Activated naive CD8-positive, alpha-beta T cell treated with anti-CD3 and anti-CD28 coated beads for 36 hours (primary cell): ENCODE data around the gene PLB1. TPM values are rescaled to one million over a fixed set of nuclear protein-coding genes. Genes with fewer than 3 reads are reported as not detected.
A peak's percentile ranks its signal among the peaks of the same experiment; 100 is the strongest.

Experiments
- DNase-seq: peaks from one replicate; pipeline ENCODE4 v3.0.0; 2021
- H3K27ac Mint-ChIP-seq: one replicate; pipeline ENCODE4 v1.8.0; 2022; ENCODE audit warnings: mild to moderate bottlenecking, moderate library complexity, mixed read lengths
- H3K27me3 Mint-ChIP-seq: one replicate; pipeline ENCODE4 v1.8.0; 2022; ENCODE audit warnings: mild to moderate bottlenecking, mixed read lengths
- H3K36me3 Mint-ChIP-seq: one replicate; pipeline ENCODE4 v1.8.0; 2021; ENCODE audit warnings: mild to moderate bottlenecking, mixed read lengths
- H3K4me1 Mint-ChIP-seq: one replicate; pipeline ENCODE4 v1.8.0; 2021; ENCODE audit warnings: mixed read lengths
- H3K4me3 Mint-ChIP-seq: one replicate; pipeline ENCODE4 v1.8.0; 2022; ENCODE audit warnings: mild to moderate bottlenecking, moderate library complexity, mixed read lengths
- H3K9me3 Mint-ChIP-seq: one replicate; pipeline ENCODE4 v1.8.0; 2022; ENCODE audit warnings: mixed read lengths
- total RNA-seq, 2 experiments: library from RNA; stranded (reverse); gene quantifications; one replicate each; pipeline ENCODE4 v1.2.3, GENCODE V29; 2021

The PLB1 gene
- total RNA-seq, 2 experiments from 2014 or later: 0.99 to 1.4 TPM

DNA sequence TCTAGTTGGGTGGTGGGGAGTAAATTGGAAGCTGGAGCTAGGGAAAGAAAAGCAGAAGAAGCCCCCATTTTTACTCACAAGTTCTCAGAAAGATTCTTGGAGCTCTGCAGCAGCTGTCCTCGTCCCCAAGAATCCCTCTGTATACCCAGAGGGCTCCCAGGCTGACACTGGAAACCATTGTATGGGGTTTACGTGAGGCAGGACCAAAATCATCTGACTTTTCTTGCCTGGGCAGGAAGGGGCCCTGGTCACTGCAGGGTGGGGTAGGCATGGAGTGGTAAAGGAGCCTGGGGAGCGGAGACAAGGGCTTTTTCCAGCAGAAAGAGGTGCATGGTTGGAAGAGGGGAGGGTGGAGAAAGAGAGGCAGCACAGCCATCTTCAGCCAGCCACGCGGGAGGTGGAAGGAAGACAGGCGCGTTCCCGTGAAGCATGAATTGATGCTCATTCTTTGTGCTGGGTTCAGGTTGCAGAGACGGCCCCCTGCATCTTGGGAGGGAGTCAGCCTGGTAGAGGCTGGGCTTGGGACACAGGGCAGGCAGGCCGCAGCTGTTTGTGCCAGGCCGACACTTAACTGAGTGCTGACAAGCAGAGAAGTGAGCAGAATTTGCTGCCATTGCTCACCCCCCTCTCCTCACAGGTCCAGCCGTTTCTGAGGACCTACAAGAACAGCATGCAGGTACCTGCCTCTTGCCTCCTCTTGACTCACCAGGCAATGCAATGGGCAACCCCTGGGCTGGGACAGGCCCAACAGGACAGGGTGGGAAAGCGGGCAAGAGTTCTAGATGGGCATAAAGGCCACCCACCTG, 94.8 kb downstream of the PLB1 start:
- no peak overlapping the region for H3K4me3 Mint-ChIP-seq
- no peak for DNase-seq
- no peak overlapping the region for H3K27ac Mint-ChIP-seq
- H3K36me3 Mint-ChIP-seq: no peaks in the 10 kb centered on the region
- H3K9me3 Mint-ChIP-seq: no peaks in the 10 kb centered on the region
- H3K27me3 Mint-ChIP-seq: peaks cover 4% of the 10 kb centered on the region
- peaks cover 41% of the 10 kb centered on the region for H3K4me1 Mint-ChIP-seq

DNA sequence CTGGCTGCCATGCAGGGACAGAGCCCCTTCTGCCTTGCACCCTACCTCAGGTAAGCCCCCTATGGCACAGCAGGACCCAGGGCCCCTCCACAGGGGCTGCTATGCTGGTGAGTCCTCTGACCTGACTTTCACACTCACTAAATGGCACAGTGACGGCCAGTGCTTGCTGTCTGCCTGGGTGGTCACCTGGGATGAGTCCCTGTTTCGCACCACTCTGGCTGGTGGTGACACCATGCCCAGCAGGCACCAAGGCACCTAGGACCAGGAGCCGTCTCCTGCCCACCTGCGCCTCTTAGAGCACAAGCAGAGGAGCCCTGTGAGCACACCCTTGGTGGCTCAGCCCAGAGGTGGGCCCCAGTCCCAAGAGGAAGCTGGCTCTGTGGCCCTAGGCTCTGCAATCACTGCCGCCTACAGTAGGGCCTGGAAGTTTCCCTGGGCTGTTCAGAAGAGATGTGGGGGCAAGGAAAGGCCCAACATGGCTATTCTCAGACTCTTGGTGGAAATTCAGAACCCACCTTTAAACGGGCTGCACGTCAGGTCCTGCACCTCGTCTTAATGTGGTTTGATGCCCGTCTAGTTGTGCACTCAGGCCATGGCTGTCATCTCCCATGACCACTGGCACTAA, 96.0 kb downstream of the PLB1 start:
- Mint-ChIP-seq H3K9me3 (no peaks in the 10 kb centered on the region), H3K36me3 (no peaks in the 10 kb centered on the region), H3K4me3 (no peak overlapping the region), H3K27ac (no peak overlapping the region), H3K27me3 (peaks cover 4% of the 10 kb centered on the region), H3K4me1 (peaks cover 34% of the 10 kb centered on the region)
- no peak for DNase-seq

DNA sequence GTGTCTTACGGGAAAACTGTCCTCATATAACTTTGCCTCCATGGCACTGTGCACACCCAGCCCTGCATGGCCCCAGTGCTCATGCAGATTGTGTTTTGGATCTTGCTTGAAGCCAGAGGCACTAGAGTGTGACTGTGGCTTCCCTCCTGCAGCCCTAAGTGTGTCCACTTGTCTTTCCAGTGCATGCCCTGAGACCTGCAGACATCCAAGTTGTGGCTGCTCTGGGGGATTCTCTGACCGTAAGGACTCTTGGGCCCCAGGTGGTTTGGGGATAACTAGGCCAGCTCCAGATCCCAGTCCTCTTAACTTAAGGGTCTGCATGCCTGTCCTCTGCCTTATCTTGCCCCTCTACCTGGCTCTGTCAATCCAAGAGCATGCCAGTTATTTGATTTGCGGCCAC, 96.6 kb downstream of the PLB1 start:
- no peaks in the 10 kb centered on the region for H3K36me3 Mint-ChIP-seq
- peaks cover 27% of the 10 kb centered on the region for H3K4me1 Mint-ChIP-seq
- H3K4me3 Mint-ChIP-seq: no peak overlapping the region
- H3K27ac Mint-ChIP-seq: no peak overlapping the region
- peaks cover 4% of the 10 kb centered on the region for H3K27me3 Mint-ChIP-seq
- DNase-seq: no peak
- no peaks in the 10 kb centered on the region for H3K9me3 Mint-ChIP-seq

GRCh38 chr2:28593160-28593755, 97.4 kb downstream of the PLB1 start:
- Mint-ChIP-seq H3K27me3 (peaks cover 4% of the 10 kb centered on the region), H3K27ac (no peak overlapping the region), H3K9me3 (no peaks in the 10 kb centered on the region), H3K4me1 (peaks cover 19% of the 10 kb centered on the region), H3K4me3 (no peak overlapping the region), H3K36me3 (no peaks in the 10 kb centered on the region)
- DNase-seq: no peak

DNA sequence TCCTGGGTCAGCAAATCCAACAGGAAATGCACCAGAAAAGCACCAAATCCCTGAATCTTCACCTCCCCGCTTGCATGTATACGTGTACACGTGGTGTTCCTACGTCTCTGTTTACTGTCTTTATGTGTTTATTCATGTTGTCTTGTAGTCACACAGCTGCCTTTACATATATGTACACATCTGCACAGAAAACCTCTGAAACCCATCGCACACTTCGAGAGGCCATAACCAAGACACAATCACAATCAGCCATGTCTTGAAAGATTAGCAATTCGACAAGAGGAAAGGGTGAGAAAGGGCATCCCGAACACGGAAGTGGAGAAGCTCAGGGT, 98.1 kb downstream of the PLB1 start:
- Mint-ChIP-seq H3K36me3 (no peaks in the 10 kb centered on the region), H3K4me1 (peaks cover 14% of the 10 kb centered on the region), H3K4me3 (peak overlapping the region; percentile 62), H3K9me3 (no peaks in the 10 kb centered on the region), H3K27ac (peak overlapping the region; percentile 76), H3K27me3 (peaks cover 4% of the 10 kb centered on the region)
- no peak for DNase-seq

GRCh38 chr2:28594332-28595108, 98.7 kb downstream of the PLB1 start:
- H3K4me3 Mint-ChIP-seq: peak overlapping the region; percentile 62
- no peaks in the 10 kb centered on the region for H3K36me3 Mint-ChIP-seq
- H3K4me1 Mint-ChIP-seq: peaks cover 14% of the 10 kb centered on the region
- DNase-seq: peak; percentile 77
- peak overlapping the region; percentile 76 for H3K27ac Mint-ChIP-seq
- H3K27me3 Mint-ChIP-seq: peaks cover 4% of the 10 kb centered on the region
- no peaks in the 10 kb centered on the region for H3K9me3 Mint-ChIP-seq

DNA sequence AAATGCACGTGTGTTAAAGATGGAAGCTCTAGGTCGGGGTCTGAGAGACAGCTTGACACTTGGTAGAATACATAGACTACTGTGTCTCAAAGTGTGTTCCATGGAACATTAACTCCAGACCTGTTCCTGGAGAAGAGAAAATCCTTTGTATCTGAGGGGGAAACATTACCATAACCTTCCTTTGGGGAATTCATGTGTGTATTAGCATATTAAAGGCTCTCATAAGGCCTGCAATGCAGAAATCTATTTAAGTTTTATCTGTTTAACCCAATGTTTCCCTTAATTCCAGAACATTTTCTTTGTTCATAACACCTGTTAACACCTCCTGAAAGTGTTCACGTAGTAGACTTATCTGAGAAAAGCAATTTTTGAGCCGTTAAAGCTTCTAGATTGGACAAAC, 99.5 kb downstream of the PLB1 start:
- peaks cover 4% of the 10 kb centered on the region for H3K27me3 Mint-ChIP-seq
- H3K4me1 Mint-ChIP-seq: peaks cover 14% of the 10 kb centered on the region
- H3K4me3 Mint-ChIP-seq: no peak overlapping the region
- no peaks in the 10 kb centered on the region for H3K36me3 Mint-ChIP-seq
- DNase-seq: no peak
- H3K9me3 Mint-ChIP-seq: no peaks in the 10 kb centered on the region
- no peak overlapping the region for H3K27ac Mint-ChIP-seq

GRCh38 chr2:28598484-28598883, 102.6 kb downstream of the PLB1 start:
- H3K4me3 Mint-ChIP-seq: no peak overlapping the region
- no peaks in the 10 kb centered on the region for H3K9me3 Mint-ChIP-seq
- H3K4me1 Mint-ChIP-seq: peaks cover 20% of the 10 kb centered on the region
- no peak overlapping the region for H3K27ac Mint-ChIP-seq
- H3K27me3 Mint-ChIP-seq: no peaks in the 10 kb centered on the region
- no peaks in the 10 kb centered on the region for H3K36me3 Mint-ChIP-seq
- DNase-seq: no peak

- Mint-ChIP-seq H3K36me3 (no peaks in the 10 kb centered on the region), H3K4me3 (no peak overlapping the region), H3K9me3 (no peaks in the 10 kb centered on the region), H3K4me1 (peaks cover 10% of the 10 kb centered on the region), H3K27me3 (no peaks in the 10 kb centered on the region), H3K27ac (no peak overlapping the region)
- no peak for DNase-seq
Observed at GRCh38 chr2:28600181-28600580, 104.3 kb downstream of the PLB1 start.

GRCh38 chr2:28601616-28602015, 105.8 kb downstream of the PLB1 start:
- H3K27me3 Mint-ChIP-seq: no peaks in the 10 kb centered on the region
- H3K4me1 Mint-ChIP-seq: peaks cover 9% of the 10 kb centered on the region
- H3K4me3 Mint-ChIP-seq: no peak overlapping the region
- no peak for DNase-seq
- H3K27ac Mint-ChIP-seq: no peak overlapping the region
- H3K36me3 Mint-ChIP-seq: no peaks in the 10 kb centered on the region
- H3K9me3 Mint-ChIP-seq: no peaks in the 10 kb centered on the region

GRCh38 chr2:28602136-28602660, 106.3 kb downstream of the PLB1 start:
- no peaks in the 10 kb centered on the region for H3K36me3 Mint-ChIP-seq
- no peaks in the 10 kb centered on the region for H3K27me3 Mint-ChIP-seq
- no peak for DNase-seq
- H3K9me3 Mint-ChIP-seq: no peaks in the 10 kb centered on the region
- no peak overlapping the region for H3K4me3 Mint-ChIP-seq
- H3K27ac Mint-ChIP-seq: no peak overlapping the region
- H3K4me1 Mint-ChIP-seq: peaks cover 9% of the 10 kb centered on the region

- H3K4me3 Mint-ChIP-seq: no peak overlapping the region
- peak overlapping the region; percentile 18 for H3K27ac Mint-ChIP-seq
- H3K4me1 Mint-ChIP-seq: peaks cover 9% of the 10 kb centered on the region
- DNase-seq: no peak
- no peaks in the 10 kb centered on the region for H3K27me3 Mint-ChIP-seq
- no peaks in the 10 kb centered on the region for H3K36me3 Mint-ChIP-seq
- H3K9me3 Mint-ChIP-seq: no peaks in the 10 kb centered on the region
Observed at GRCh38 chr2:28602751-28603639, 107.1 kb downstream of the PLB1 start.

GRCh38 chr2:28603821-28604220, 108.0 kb downstream of the PLB1 start:
- Mint-ChIP-seq H3K4me1 (peaks cover 9% of the 10 kb centered on the region), H3K4me3 (no peak overlapping the region), H3K9me3 (no peaks in the 10 kb centered on the region), H3K27me3 (no peaks in the 10 kb centered on the region), H3K36me3 (no peaks in the 10 kb centered on the region), H3K27ac (no peak overlapping the region)
- DNase-seq: no peak

GRCh38 chr2:28604284-28604843, 108.5 kb downstream of the PLB1 start:
- Mint-ChIP-seq H3K27me3 (no peaks in the 10 kb centered on the region), H3K9me3 (no peaks in the 10 kb centered on the region), H3K27ac (no peak overlapping the region), H3K4me1 (peaks cover 9% of the 10 kb centered on the region), H3K36me3 (no peaks in the 10 kb centered on the region), H3K4me3 (no peak overlapping the region)
- no peak for DNase-seq
